NCI-H128 (cell line): ENCODE measurements around the gene PLEKHO1.
A peak's percentile ranks its signal among the peaks of the same experiment; 100 is the strongest.
"Not testable (repeated sequence)": the region's sequence is repeated elsewhere in the genome, so short reads cannot be mapped to it uniquely, and the experiment has no call there.

ENCODE experiments used
- DNase-seq: peaks from one replicate; lab custom pipeline; 2025; ENCODE audit not compliant: unreplicated experiment; lab: John Stamatoyannopoulos, UW

The PLEKHO1 gene

DNA sequence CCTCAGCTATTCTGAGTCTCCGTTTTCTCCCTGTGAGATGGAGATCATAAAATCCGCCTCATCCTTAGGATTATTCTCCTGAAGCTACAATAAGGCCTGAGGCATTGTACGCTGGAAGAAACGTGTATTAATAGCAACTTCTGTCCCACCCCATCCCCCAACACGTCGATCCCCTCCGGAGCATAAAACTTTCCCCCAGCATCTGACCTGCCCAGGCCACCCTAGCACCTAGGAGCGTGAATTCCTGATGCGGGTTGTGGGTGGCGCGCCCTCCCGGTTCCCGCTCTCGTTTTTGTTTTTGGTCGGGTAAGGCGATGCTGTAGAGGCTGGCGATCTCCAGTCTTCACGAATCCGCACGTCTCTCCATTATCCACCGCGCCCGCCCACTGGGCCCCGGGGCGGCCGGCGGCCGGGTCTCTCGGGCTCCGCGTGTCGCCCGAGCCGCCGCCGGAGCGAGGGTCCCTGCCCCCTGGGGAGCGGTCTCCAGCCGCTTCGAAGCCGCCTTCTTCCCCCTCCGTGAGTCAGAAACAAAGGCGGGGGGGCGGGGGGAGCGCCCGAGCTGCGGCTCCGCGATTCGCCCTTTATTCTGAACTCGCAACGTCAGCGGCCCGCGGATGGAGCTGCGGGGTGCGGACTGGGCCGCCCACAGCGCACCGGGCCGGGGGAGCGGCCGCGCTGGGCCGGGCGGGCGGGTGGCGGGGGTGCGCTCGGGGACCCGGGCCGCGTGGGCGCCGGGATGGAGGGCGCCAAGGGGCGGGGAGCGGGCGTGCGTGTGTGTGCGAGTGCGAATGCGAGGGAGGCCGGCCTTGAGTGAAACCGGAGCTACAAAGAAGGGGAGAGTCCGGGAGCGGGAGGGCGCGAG is at the start of gene PLEKHO1:
Gene PLEKHO1 (plus strand): TSS at position 646 of the 862 bp plus-strand sequence. CDS start 342 bp downstream, outside the sequence.
- peak; percentile 49 for DNase-seq

GRCh38 chr1:150102986-150103385 is 46.7 kb upstream of the PLEKHO1 start:
- no peak for DNase-seq

DNA sequence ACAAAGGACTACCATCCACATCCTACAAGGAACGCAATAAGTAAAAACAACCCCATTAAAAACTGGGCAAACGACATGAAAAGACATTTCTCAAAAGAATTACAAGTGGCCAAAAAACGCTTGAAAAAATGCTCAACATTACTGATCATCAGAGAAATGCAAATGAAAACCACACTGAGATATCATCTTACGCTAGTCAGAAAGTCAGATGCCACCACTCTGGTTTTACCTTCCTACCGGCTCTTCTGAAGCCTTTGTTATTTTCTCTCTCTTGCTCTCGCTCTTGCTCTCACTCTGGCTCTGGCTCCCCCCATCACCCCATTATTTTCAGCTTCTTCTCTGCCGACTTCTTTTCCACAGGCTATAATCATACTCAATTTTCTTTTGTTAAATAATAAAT is 43.4 kb upstream of the PLEKHO1 start:
- DNase-seq = no peak

GRCh38 chr1:150109586-150109985 is 40.1 kb upstream of the PLEKHO1 start:
- no peak for DNase-seq

GRCh38 chr1:150110116-150110515 is 39.6 kb upstream of the PLEKHO1 start:
- DNase-seq = no peak

- no peak for DNase-seq
Measured at GRCh38 chr1:150111670-150112069, 38.0 kb upstream of the PLEKHO1 start.

DNA sequence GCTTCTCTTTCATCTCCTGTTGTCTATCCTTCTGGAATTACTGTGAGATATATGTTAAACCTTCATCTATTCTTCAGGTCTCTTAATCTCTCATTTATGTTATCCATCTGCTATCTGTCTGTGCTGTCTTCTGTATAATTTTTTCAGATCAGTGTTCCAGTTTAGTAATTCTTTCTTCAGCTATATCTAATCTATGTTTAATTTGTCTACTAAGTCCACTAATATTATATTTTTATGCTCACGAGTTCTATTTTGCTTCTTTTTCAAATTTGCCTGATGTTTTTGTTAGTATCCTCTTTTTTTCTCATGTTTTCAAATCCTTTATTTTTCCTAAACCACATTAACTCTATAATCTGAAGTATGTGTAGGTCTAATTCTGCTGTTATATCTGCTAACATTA is 34.6 kb upstream of the PLEKHO1 start:
- no peak for DNase-seq

DNA sequence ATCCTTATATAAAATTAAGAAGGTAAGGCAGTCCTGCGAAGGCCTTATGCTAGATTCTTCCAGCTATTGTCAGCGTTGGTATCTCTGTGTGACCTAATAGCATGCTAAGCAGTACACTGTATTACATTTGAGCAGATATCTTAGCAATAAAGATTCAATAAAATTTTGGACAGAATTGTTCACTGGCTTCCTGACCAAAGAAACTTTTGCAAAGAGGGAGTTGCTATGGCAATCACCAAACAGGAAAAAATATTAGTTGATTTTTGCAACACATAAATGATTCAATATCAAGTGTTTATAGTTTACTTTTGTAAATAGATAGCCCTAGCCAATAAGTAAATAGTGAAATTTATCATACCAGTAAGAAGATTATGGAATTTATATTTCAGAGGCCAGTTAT is 31.0 kb upstream of the PLEKHO1 start:
- DNase-seq = no peak

GRCh38 chr1:150121236-150121862 is 28.4 kb upstream of the PLEKHO1 start:
- DNase-seq = no peak

DNA sequence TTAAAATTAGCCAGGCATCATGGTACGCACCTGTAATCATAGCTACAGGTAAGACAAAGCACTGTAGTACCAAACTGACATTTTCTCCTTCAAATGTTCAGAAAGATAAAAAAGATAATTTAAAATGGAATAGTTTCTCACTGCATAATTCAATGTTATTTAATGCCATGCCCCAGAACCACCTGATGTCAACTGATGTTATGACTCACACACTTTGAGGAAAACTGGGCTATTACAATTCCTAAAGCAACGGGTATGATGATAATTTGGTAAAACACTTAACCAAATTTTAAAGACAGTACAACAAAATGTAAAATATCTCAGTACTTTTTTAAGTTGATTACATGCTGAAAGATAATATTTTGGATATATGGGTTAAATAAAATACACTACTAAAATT is 22.9 kb upstream of the PLEKHO1 start:
- DNase-seq = no peak

DNA sequence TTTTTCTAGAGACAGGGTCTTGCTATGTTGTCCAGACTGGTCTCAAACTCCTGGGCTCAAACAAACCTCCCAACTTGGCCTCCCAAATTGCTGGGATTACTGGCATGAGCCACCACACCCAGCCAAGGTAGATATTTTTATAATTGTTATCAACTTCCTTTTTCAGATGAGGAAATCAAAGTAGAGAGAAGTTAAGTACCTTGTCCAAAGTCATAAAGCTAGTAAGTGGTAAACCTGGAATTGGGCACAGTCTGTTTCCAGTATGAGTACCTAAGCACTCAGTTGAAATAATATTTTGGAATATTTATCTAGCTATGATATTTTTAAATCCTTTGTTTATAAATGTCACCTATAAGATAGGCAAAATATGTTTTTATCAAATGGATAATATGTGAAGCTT is 22.3 kb upstream of the PLEKHO1 start:
- no peak for DNase-seq

GRCh38 chr1:150127868-150128267 is 21.8 kb upstream of the PLEKHO1 start:
- no peak for DNase-seq

DNA sequence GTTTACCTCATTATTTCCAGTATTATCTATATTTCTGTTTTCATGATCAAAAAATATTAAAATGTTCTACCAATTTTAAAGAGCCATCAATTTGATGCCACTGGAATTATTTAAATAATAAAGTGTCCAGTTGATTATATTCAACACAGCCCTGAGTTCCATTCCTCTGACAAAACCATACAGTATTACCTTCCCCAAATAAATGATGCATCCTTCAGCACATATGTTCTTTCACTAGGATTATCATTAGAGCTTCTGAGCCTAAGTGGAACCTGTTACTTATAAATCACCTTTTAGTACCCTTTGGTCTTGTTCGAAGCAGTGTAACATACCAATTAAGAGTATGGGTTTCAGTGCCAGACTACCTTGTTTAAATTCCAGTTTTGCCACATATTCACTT is 17.3 kb upstream of the PLEKHO1 start:
- no peak for DNase-seq

GRCh38 chr1:150134537-150134936 is 15.2 kb upstream of the PLEKHO1 start:
- DNase-seq = no peak

DNA sequence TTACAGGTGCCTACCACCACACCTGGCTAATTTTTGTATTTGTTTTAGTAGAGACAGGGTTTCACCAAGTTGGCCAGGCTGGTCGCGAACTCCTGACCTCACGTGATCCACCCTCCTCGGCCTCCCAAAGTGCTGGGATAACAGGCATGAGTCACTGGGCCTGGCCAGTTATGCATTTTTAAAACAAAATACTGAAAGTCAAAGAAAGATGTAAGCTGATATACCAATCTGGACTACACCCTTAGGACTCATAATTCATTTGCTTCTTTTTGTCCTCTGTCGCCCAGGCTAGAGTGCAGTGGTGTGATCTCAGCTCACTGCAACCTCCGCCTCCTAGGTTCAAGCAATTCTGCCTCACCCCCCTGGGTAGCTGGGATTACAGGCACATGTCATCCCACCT is 14.3 kb upstream of the PLEKHO1 start:
- not testable (repeated sequence) for DNase-seq

DNA sequence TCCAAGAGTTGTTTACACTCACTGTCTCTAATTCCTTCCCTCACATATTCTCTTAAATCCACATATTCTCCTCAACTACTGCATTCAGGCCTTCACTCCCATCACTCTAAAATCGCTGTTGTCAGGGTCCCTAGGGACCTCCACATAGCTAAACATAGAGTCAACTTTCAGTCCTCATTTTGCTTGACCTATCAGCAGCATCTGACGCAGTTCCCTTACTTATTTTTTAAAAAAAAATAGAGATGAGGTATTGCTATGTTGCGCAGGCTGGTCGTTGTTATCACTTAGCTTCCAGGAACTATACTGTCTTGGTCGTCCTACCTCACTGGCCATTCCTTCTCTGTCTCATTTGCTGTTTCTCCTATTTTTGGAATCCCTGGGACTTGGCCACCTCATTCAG is 11.7 kb upstream of the PLEKHO1 start:
- DNase-seq = no peak

GRCh38 chr1:150141452-150141851 is 8.3 kb upstream of the PLEKHO1 start:
- DNase-seq = no peak

GRCh38 chr1:150142083-150142482 is 7.6 kb upstream of the PLEKHO1 start:
- no peak for DNase-seq

GRCh38 chr1:150144606-150145005 is 5.1 kb upstream of the PLEKHO1 start:
- no peak for DNase-seq

DNA sequence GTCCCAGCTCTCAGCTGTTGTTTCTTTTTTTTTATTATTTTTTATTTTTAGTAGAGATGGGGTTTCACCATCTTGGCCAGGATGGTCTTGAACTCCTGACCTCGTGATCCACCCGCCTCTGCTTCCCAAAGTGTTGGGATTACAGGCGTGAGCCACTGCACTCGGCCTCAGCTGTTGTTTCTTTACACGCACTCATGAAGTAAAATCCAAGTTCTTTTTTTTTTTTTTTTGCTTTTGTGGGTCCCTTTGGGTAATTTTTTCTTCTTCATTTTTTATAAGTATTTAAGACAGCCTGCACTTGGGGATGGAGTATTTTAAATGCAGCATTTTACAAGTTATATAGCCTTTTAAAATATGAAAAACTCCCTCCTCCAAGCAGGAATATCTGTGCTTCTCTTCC is 3.7 kb upstream of the PLEKHO1 start:
- DNase-seq = not testable (repeated sequence)

DNA sequence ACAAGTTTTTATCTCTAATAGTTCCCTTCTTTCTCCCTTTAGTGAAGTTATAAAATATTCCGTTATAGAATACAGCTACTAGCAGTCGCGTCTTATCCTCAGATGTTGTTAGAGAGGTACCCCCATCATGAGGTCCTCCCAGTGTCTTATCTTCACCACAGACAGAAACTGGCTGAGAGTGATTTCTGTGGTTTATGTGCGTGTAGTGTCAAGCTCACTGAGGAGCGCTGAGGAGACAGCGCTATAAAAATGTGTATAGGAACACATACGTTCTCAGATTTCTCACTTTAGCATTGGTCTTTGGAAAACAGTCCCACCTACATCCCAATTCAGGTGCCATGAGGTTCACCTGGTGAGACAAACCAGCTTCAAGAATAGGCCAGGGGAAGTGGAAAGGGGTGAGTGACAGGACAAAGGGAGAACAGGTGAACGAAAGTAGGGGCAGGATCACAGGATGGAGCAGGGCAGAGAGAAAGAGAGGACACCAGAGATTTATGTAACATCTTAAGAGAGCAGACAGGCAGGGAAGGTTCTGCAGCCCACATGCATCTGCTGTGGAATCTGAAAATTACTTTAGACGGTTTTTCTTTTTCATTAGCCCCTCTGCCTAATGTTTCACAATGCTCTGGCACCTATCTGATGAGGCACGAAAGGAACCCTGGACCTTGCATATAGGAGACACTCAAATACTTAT is 2.7 kb upstream of the PLEKHO1 start:
- DNase-seq = no peak

DNA sequence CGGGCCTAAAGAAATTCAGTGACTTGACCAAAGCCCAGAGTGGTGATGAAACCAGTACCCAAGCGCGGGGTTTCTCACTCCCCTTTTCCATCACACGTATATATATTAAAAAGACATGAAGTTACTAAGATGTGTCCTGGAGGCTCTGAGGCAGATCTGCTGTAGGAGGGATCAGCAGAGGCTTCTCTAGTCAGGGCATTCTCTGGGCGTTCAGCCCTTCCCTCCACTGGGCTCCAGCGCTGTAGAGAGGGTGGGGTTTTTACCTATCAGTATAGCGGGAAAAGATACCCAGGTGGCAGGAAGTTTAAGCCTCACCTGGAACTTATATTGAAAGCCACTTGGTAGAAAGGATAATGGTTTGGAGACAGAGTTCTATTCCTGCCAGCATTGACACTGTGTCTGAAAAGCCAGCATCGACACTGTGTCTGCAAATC is 862 bp upstream of the PLEKHO1 start:
- no peak for DNase-seq
